Measurements from ENCODE around the gene TEX54.

The TEX54 gene

DNA sequence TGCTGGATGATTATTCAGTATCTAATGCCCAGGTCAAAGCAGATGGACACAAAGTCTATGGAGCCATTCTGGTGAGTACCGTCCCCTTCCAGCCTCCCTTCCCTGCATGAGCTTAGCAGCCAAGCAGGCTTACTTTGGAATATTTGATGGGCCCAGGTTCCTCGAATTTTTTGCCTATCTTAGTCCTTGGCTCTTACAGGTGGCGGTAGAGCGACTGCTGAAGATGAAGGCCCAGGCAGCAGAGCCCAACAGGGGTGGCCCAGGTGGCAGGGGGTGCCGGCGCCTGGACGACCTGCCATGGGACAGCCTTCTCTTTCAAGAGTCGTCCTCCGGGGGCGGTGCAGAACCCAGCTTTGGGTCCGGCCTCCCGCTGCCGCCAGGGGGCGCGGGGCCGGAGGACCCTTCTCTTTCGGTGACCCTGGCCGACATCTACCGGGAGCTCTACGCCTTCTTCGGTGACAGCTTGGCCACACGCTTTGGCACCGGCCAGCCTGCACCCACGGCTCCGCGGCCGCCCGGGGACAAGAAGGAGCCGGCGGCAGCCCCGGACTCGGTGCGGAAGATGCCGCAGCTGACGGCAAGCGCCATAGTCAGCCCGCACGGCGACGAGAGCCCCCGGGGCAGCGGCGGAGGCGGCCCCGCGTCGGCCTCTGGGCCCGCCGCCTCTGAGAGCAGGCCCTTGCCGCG, 46.2 kb downstream of the TEX54 start:
- DNase-seq: peak; percentile 86

DNA sequence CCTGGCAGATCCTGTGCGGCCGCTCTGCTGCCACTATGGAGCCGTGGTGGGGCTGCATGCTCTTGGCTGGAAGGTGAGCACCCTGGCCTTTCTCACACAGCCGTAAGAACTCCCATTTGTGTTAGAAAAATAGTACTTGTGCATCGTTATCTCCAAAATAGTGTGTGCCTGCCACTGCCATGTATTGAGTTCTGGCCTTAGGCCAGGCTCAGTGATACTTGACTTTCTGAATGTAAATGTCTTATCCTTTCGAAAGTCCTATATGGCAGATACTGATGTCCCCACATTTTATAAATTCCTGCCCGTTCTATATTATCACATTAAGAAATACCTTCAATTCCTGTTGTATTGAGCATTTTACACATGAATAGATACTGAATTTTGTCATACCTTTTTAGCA, 49.9 kb downstream of the TEX54 start:
- DNase-seq: no peak
